Measurements from ENCODE around the gene YY1. TPM values are rescaled to one million over a fixed set of nuclear protein-coding genes. Genes with fewer than 3 reads are reported as not detected.
"Not testable (repeated sequence)": the region's sequence is repeated elsewhere in the genome, so short reads cannot be mapped to it uniquely, and the experiment has no call there.

YY1 gene
- polyA plus RNA-seq, 1 donor, result 72.2 TPM

GRCh38 chr14:100285021-100285912 lies 46.3 kb downstream of the YY1 start:
- peak; percentile 82 for DNase-seq

DNA sequence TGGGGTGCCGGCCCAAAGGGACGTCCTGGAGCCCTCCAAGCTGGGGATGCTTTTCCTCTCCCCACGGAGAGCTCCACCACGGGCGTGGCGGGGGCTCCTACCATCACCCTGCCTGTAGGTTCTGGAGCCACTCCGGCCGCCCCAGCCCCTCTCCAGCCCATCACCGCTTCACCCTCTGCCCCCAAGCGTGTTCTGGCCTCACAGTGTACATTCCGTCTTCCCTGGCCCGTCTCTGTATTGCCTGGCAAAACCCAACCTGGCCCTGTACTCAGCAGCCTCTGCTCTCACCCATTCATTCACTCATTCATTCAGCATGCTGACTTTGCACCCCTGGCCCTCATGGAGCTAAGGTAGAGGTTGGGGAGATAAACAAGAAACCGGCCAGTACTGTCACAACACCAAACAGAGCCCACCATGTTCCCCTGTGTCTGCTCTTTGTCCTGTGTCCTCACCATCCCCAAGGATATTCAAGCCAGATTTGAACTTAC lies 47.0 kb downstream of the YY1 start:
- DNase-seq, result no peak

- DNase-seq, result no peak
Measured at GRCh38 chr14:100286484-100287191, 47.7 kb downstream of the YY1 start.

DNA sequence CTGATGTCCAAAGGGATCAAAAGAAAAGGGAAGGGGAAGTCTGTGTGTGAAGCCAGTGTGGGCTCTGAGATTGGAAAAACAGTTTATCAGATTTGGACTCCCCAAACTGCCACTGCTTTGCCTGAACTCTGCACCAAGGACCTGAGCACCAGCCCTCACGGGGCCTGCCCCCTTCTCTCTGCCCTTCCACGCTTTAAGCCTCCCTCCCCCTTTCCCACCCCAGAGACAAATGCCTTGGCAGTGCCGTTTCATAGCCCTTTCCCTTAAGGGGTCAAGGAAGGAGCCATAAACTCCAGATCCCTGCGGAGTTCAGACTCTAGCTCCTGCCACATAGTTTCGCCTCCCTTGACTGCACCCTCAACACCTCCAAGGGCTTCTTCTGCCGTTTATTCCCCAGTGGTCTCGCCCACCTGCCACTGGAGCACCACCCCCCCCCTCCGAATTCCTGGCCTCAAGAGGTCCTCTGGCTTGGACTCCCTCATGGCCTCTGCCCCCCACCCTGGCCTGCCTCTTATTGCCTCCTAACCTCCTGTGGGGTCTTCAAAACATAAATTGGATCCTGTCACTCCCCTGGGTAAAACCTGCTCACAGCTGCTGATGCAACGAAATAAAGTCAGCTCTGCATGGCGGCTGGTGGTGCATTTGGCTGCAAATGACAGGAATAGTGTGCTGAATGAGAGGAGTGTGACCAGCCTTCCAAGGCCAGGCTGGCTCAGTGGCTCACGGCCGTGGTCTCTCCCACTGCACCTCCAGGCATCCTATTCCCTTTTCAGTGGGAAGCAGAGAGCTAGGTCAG lies 48.5 kb downstream of the YY1 start:
- DNase-seq, result no peak

DNA sequence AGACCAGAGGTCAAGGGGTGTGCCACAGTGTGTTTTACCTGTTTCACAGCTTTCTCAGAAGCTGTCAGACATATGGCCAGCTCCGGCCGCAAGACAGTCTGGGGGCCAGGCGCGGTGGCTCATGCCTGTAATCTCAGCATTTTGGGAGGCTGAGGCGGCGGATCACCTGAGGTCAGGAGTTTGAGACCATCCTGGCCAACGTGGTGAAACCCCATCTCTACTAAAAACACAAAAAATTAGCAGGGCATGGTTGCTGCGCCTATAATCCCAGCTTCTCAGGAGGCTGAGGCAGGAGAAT lies 49.0 kb downstream of the YY1 start:
- DNase-seq, result not testable (repeated sequence)

DNA sequence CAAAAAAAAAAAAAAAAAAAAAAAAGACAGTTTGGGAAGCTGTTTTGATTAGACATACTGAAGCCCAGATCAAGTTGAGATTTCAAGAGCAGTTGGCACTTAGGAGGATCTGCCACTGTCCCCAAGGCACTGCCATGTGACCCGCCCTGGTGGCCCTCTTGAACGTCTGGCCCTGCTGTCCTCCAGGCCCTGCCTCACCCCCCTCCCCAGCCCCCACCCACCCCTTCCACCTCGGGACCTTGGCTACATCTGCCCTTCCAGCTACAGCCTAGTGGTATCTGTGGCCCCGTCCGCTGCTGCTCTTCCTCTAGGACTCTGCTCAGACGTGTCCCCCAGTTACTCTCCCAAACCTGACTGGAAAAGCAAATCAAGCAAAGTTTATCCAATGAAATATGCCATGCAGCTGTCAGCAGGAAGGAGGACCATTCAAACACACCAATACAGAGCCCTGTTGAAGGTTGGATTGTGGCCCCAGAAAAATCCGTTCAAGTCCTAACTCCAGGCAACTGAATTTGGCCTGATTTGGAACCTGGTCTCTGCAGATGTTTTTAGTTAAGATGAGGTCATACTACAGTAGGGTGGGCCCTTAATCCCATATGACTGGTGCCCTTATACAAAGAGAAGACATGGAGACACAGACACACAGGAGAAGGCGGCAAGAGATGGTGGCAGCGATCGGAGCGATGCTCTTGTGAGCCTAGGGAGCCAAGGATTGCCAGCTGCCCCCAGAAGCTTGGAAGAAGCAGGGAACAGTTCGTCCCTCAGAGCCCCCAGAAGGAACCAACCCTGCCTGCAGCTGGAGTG lies 49.6 kb downstream of the YY1 start:
- DNase-seq, result no peak

DNA sequence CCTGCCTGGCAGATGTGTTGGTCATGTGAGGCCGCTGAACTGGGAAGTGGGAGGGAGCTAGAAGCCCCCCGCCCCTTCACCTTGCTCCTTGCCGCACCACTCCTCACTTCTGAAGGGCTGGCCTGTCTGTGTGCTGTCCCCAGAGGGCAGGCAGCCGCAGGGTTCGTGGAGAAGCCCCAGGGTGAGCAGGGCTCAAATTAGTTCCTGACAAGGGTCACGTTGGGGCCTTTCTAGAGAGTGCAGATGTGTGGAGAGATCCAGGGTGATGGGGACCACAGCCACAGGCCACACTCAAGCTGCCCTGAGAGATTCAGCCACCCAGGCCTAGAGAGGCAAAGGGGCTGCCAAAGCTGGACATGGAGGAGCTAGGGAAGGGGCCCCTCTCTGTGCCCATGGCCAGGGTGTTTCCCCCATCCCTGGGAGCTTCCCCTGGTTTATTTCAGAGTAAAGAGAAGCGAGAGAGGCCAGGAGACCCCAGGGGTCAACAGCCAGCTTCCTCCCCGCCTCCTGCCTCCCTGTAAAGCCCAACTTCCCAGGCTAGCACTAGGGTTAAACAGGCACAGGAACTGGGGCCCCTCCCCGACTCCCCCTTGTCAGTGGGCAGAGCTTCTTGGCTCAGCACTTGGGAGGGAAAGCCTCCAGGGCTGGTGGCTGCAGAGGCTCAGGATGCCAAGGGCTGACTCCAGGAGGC lies 51.1 kb downstream of the YY1 start:
- no peak for DNase-seq

DNA sequence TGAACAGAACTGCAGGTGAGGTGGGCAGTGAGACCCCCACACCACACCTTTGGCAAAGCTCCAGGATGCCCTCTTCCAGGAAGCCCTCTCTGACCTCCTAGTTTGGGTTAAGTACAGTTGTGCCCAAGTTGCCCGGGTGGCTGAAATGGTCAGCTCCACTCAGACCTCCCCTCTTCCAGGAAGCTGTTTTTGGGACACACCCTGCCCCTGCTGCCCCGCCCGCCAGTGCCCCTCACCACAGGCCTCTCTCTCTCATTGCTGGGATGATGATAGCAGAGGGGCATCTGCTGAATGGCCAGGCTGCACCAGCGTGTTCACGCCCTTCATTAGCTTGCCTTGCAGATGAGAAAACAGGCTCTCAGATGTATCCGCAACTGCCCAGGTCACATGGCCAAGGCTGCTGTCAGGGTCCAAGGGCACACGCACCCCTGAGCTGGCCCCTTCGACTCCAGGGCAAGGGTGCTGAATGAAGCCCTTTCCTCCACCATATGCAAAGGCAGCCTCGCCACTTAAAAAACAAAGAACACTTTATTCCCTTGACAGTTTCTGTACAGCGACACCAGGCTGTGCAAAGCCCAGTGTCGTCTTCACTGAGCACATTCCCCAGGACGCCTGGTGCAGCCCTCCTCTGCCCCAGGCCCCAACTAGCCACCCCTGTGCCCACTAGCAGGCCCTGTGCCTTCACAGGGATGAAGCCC lies 51.8 kb downstream of the YY1 start:
- DNase-seq, result no peak

DNA sequence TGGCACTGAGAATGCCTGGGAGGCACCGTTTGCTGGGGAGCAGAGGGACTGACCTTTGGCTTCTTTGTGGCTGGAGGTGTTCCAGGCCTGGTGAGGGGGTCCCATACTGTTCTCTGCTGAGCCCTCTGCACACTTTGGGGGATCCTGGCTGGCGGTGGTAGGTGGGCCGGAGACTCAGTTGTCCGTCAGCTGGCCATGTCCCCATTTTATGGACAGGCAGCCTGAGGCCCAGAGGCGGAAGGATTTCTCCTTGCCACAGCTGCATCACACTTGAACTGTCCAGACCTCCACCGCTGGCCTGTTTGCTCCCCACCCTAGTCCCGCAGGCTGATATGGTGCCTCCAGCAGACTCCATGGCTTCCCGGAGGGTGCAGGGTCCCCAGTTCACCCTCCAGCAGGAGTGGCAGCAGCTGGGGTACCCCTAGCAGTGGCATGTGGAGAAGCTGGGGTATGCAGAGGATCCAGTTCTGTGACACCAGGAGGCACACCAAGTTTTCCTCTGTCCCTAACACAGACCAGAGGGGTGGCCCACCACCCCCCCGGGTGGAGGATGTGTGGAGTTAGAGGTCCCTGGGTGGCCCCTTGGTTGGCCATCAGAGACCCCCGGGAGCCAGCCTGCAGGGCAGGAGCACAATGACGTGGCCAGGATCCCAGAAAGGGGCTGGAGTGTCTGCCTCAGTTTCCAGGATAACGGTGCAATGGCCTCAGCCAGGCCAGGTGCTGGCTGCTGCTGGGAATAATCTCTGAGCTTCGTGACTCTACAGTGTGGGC lies 52.5 kb downstream of the YY1 start:
- no peak for DNase-seq

- DNase-seq, result no peak
Measured at GRCh38 chr14:100292301-100292775, 53.4 kb downstream of the YY1 start.

- no peak for DNase-seq
Measured at GRCh38 chr14:100292776-100293461, 54.0 kb downstream of the YY1 start.

- DNase-seq, result no peak
Measured at GRCh38 chr14:100293497-100294212, 54.7 kb downstream of the YY1 start.

DNA sequence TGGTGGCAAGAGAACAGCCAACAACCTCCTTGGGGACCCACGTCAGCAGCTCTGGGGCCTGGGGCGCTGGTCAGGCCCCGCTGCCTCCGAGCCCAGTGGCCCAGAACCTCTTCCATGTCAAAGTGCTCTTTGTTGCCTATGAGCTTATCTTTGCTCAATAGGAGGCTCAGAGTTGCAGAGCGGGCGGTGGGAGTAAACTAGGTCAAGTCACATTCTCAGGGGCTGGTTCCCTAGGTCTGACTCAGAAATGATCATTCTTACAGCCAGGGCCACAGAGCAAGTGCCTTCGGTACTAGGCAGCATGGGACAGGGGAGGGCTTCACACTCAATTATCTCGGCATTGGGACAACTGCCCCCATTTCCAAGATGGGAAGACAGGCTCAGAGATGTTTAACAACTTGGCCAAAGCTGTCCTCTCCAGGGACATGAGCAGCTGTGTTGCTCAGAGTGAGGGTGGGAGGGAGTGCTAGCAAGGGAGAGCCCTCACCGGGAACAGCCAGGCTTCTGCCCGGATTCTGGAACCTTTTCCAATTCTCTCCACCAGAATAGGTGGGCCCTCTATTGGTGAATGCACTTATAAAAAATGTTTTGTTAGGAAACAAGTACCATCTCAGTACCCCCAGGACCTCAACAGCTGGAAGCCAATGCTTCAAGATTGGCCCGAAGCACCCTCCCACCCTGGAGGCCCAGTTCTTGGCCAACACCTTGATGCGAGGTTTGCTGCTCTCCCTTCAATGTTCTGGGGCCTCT lies 55.4 kb downstream of the YY1 start:
- DNase-seq, result no peak

- no peak for DNase-seq
Measured at GRCh38 chr14:100294963-100295330, 56.0 kb downstream of the YY1 start.

DNA sequence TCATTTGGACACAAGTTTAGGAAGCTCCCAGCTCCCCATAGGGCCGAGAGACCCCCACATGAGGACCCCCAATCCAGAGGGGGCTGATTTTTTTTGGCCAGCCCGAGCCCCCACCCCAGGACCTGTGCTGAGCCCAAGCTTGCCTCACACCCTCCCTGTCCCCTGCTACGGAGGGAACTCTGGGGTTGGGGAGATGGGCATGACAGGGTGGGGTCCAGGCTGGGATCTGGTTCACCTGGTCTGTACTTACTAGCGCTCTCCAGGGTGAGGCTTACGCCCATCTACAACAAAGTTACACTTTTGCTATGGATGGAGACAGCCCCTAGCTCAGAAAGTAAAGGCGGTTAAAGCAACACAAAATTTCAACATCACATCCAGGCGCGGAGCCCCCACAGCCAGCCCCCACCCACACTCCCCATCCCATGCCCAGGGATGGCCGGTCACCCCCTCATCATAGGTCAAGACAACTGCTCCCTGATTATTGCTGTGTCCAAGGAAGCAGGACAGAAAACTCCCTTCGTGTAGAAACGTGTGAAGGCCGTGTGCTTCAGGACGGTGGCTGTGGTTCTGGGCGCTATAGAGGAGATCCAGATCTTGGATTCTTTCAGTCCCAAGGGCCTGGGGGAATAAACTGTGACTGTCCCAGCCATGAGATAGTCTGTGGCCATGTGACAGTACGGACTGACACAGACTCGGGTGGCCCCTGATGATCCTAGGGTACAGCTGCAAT lies 56.6 kb downstream of the YY1 start:
- no peak for DNase-seq

DNA sequence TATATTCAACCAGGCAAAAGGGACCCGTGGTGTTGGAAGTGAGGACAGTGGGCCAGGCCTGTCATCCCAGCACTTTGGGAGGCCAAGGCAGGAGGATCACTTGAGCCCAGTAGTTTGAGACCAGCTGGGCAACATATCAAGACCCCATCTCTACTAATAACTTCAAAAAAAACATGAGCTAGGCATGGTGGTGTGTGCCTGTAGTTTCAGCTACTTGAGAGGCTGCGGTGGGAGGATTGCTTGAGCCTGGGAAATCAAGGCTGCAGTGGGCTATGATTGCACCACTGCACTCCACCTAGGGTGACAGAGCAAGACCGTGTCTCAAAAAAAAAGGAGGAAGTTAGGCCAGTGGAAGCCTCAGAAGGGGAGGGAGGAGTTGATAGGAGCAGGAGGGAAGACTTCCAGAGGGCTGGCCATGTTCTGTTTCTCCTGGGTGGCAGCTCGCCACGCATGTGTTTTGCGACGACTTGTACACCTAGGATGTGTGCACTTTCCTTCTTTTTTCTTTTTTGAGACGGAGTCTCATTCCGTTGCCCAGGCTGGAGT lies 57.2 kb downstream of the YY1 start:
- DNase-seq, result no peak

DNA sequence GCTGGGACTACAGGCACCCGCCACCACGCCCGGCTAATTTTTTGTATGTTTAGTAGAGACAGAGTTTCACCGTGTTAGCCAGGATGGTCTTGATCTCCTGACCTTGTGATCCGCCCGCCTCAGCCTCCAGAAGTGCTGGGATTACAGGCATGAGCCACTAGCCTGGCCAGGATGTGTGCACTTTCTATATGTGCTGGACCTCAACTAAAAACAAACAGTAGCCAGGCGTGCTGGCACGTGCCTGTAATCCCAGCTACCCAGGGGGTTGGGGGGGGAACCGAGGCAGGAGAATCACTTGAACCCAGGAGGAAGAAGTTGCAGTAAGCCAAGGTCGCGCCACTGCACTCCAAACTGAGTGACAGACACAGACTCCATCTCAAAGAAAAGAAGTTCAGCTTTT lies 57.8 kb downstream of the YY1 start:
- DNase-seq, result not testable (repeated sequence)

All from hindlimb muscle (tissue), 1 donor.